ENCODE results near the gene CDC25A. TPM values are rescaled to one million over a fixed set of nuclear protein-coding genes. Genes with fewer than 3 reads are reported as not detected.

Gene CDC25A
- total and polyA plus RNA-seq, 9 of the 15 experiments (the other 6 are each of a cell fraction or from before 2014, with no cell fraction given), result 3.4 to 61.3 (median 51.8) TPM

GRCh38 chr3:48236531-48236930 is 48.3 kb upstream of the CDC25A start:
- Histone ChIP-seq H3K27me3 (ENCODE audit: control insufficient read depth in 2 of 2, insufficient read depth in 2 of 2, low read length in 2 of 2) (no peaks in the 10 kb centered on the region), H3K4me2 (ENCODE audit: insufficient read depth, low read length) (no peak overlapping the region), H3K36me3 (ENCODE audit: control insufficient read depth, insufficient read depth, low read length) (no peaks in the 10 kb centered on the region), H3K9ac (ENCODE audit: insufficient read depth in 1 of 2, low read depth in 2 of 2, low read length in 2 of 2) (no peak overlapping the region), H3K9me3 (replicated peaks; ENCODE audit: control insufficient read depth, insufficient read depth, low read depth, low read length) (peaks cover 3% of the 10 kb centered on the region), H3K4me3 (no peak overlapping the region), H3K4me1 (replicated peaks in 1 of 2; ENCODE audit: control insufficient read depth in 2 of 2, insufficient read depth in 2 of 2, low read length in 2 of 2) (peaks cover 14 to 29% of the 10 kb centered on the region in 2 experiments; a peak in 4 of 5 replicates), H3K79me2 (ENCODE audit: control insufficient read depth, insufficient read depth, low read length) (peaks cover 5% of the 10 kb centered on the region; the same call in 2 of the 3 replicates), H2AFZ (ENCODE audit: low read depth, low read length) (no peak overlapping the region), H3K9me1 (ENCODE audit: control insufficient read depth, insufficient read depth, low read length) (no peaks in the 10 kb centered on the region), H4K20me1 (replicated peaks; ENCODE audit: control insufficient read depth, insufficient read depth, low read length) (no peaks in the 10 kb centered on the region), H3K27ac (ENCODE audit: extremely low read depth, low read depth, low read length) (no peak overlapping the region)
- 22% methylated on average over 1 of the region's 1 CpG for WGBS (ENCODE audit: insufficient coverage, low coverage, missing lambda C conversion rate)
- BruUV-seq (replicated peaks), result no TSS peak
- ATAC-seq (no peak), DNase-seq (ENCODE audit: extremely low read depth in 1 of 4, low spot score in 3 of 4) (no peak), FAIRE-seq (no peak)
- CTCF ChIA-PET (ENCODE audit: low intra/inter-chr PET ratio), result interaction anchor here (1.1 kb wide), 1 partner anchor 199 kb away, joined by 3 read pairs; no protein-coding TSS in a partner anchor
- POLR2A ChIA-PET, result interaction anchor here (1.4 kb wide), 1 partner anchor 12 kb away, joined by 5 read pairs; no protein-coding TSS in a partner anchor
- intact Hi-C loops (cut with micrococcal nuclease) (no loop called here), in situ Hi-C loops (cut with MboI) (loop anchor here (10.0 kb wide), 1 partner anchor 198 kb away; the partner anchor contains the start of gene PLXNB1)
- TF ChIP-seq CREB3L1 (IDR thresholded peaks at IDR 0.05; ENCODE audit: borderline replicate concordance, low read depth), result no peak
- peak; percentile 37; the same call in 1 of the 2 replicates for TF ChIP-seq ESRRA (IDR thresholded peaks at IDR 0.05; ENCODE audit: borderline replicate concordance, low read depth)
- TF ChIP-seq ETV1 (tag; conservative IDR thresholded peaks at IDR 0.05; ENCODE audit: low read depth), result no peak
- no peak for TF ChIP-seq MLLT1 (IDR thresholded peaks at IDR 0.05)
- TF ChIP-seq PHB2 (IDR thresholded peaks at IDR 0.05; ENCODE audit: low read depth), result no peak
- TF ChIP-seq ZNF316 (IDR thresholded peaks at IDR 0.05), result no peak
- TF ChIP-seq ZKSCAN1 (IDR thresholded peaks at IDR 0.05; ENCODE audit: low read depth, low read length), result no peak
- TF ChIP-seq ZNF318 (IDR thresholded peaks at IDR 0.05; ENCODE audit: borderline replicate concordance in 1 of 2, low read depth in 1 of 2), result no peak
- TF ChIP-seq USF2 (CRISPR knock-in tag; IDR thresholded peaks at IDR 0.05), result 0 out of 2 replicates have a peak, but pooled peaks have one; percentile 26
